Measurements from ENCODE around the gene ARPC5L.

The ARPC5L gene

DNA sequence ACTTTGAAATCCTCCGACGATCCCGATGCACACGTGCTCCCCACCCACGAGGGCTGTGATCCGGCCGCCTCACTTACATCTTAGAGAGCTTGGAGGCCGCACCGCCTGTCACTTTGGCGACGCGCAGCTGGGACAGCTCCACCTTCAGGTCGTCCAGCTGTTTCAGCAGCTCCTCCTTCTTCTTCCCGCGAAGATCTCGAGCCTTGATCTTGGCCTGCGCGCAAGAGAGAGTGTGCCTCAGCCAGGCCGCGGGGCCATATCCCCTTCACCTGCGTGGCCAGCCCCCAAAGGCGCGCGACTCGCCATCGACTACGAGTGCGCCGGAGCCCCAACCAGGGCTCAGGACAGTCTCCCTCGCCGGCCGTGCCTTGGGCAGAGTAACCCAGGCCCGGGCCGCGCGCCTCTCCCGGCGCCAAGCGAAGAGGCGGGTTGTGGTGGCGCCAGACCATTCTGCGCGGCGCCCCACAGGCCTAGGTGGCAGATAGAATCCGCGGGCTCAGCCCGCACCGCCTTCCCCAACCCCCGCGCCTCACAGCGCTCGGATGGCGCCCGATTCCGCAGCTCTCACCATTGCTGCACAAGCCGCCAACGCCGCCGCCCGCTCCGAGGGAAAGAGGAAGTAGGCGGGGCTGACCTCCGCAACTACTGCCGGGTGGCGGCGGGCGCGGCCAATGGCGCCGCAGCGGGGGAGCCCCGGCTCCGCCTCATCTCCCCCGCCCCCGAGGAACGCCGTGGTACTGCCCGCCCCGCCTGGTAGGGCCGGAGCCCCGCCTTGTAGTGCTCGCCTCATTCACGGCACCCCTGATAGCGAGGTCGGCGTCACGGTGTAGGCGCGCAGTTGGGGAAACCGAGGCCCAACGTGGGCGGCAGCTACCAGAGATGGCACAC is at the start of gene ARPC5L, which contains the start of gene RPL35:
Gene ARPC5L, plus strand, starts transcription at position 789 of the 888 bp plus-strand sequence. CDS start 7,161 bp downstream, outside the sequence.
Gene RPL35, minus strand, starts transcription at position 616 of the 888 bp plus-strand sequence. Its CDS starts 45 bp downstream, at position 571.
- H3K9ac ChIP-seq (ENCODE audit: low read depth, low read length, poor library complexity, severe bottlenecking): peak within 1 kb of the TSS; percentile 97
- 0 out of 2 replicates have a peak, but pooled peaks cover under 1% of the 10 kb centered on the region for H3F3A ChIP-seq (ENCODE audit: low read depth)
- peak within 1 kb of the TSS; percentile 97 for H3K4me3 ChIP-seq (ENCODE audit: low read length, poor library complexity, severe bottlenecking)
- H4K20me1 ChIP-seq (ENCODE audit: insufficient read depth, low read length, poor library complexity, severe bottlenecking): peaks cover 49% of the 10 kb centered on the region
- no peaks in the 10 kb centered on the region for H3K9me3 ChIP-seq (ENCODE audit: insufficient read depth, low read depth, low read length)
- peak within 1 kb of the TSS; percentile 100 for H3K4me2 ChIP-seq (ENCODE audit: low read depth, low read length, poor library complexity, severe bottlenecking)
- peak within 1 kb of the TSS; percentile 98 for H2AFZ ChIP-seq (ENCODE audit: low read length)
- peaks cover 25% of the 10 kb centered on the region for H3K4me1 ChIP-seq (ENCODE audit: insufficient read depth, low read length, poor library complexity, severe bottlenecking)
- no peaks in the 10 kb centered on the region for H3K9me2 ChIP-seq (replicated peaks; ENCODE audit: low read depth, low read length)
- peaks cover 43% of the 10 kb centered on the region for H3K36me3 ChIP-seq (ENCODE audit: insufficient read depth, low read length)
- TF ChIP-seq EZH2phosphoT487 (IDR thresholded peaks at IDR 0.05; ENCODE audit: borderline replicate concordance): no peak
- TF ChIP-seq, protein P1, sequence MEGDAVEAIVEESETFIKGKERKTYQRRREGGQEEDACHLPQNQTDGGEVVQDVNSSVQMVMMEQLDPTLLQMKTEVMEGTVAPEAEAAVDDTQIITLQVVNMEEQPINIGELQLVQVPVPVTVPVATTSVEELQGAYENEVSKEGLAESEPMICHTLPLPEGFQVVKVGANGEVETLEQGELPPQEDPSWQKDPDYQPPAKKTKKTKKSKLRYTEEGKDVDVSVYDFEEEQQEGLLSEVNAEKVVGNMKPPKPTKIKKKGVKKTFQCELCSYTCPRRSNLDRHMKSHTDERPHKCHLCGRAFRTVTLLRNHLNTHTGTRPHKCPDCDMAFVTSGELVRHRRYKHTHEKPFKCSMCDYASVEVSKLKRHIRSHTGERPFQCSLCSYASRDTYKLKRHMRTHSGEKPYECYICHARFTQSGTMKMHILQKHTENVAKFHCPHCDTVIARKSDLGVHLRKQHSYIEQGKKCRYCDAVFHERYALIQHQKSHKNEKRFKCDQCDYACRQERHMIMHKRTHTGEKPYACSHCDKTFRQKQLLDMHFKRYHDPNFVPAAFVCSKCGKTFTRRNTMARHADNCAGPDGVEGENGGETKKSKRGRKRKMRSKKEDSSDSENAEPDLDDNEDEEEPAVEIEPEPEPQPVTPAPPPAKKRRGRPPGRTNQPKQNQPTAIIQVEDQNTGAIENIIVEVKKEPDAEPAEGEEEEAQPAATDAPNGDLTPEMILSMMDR (conservative IDR thresholded peaks at IDR 0.05; ENCODE audit: low read length): peak; percentile 41
- H3K27me3 ChIP-seq (ENCODE audit: insufficient read depth, low read length, poor library complexity, severe bottlenecking): peaks cover 10% of the 10 kb centered on the region
- peaks cover 52% of the 10 kb centered on the region for H3K79me2 ChIP-seq (ENCODE audit: insufficient read depth, low read length)

DNA sequence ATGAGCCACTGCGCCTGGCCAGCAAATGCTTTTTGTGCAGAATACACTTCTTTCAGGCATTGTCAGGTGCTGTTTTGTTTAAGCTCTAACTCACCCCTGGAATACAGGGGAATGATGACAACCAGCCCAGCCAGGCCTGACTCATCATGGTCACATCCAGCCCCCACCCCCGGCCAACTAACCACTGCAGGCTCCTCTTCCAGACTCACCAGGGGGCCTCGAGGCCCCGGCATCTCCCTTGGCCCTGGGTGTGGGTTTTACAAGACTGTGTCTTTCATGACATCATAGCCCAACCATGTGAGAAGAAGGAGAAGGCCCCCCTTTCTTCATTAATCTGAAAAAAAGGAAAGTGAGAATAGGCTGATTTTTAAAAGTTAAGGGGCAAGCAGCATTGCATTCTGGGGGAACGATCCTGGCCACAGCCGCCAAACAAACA is 49.5 kb upstream of the ARPC5L start:
- Histone ChIP-seq H3K79me2 (ENCODE audit: insufficient read depth, low read length) (no peaks in the 10 kb centered on the region), H3F3A (ENCODE audit: low read depth) (no peaks in the 10 kb centered on the region), H4K20me1 (ENCODE audit: insufficient read depth, low read length, poor library complexity, severe bottlenecking) (no peaks in the 10 kb centered on the region), H3K36me3 (ENCODE audit: insufficient read depth, low read length) (no peaks in the 10 kb centered on the region), H3K27me3 (ENCODE audit: insufficient read depth, low read length, poor library complexity, severe bottlenecking) (no peaks in the 10 kb centered on the region), H3K4me3 (ENCODE audit: low read length, poor library complexity, severe bottlenecking) (no peak overlapping the region), H3K9me3 (ENCODE audit: insufficient read depth, low read depth, low read length) (no peaks in the 10 kb centered on the region), H3K4me1 (ENCODE audit: insufficient read depth, low read length, poor library complexity, severe bottlenecking) (no peaks in the 10 kb centered on the region), H3K9ac (ENCODE audit: low read depth, low read length, poor library complexity, severe bottlenecking) (no peak overlapping the region), H3K9me2 (replicated peaks; ENCODE audit: low read depth, low read length) (no peaks in the 10 kb centered on the region), H2AFZ (ENCODE audit: low read length) (no peak overlapping the region), H3K4me2 (ENCODE audit: low read depth, low read length, poor library complexity, severe bottlenecking) (no peak overlapping the region)
- TF ChIP-seq EZH2phosphoT487 (IDR thresholded peaks at IDR 0.05; ENCODE audit: borderline replicate concordance): no peak
- TF ChIP-seq, protein P1 (conservative IDR thresholded peaks at IDR 0.05; ENCODE audit: low read length): no peak

DNA sequence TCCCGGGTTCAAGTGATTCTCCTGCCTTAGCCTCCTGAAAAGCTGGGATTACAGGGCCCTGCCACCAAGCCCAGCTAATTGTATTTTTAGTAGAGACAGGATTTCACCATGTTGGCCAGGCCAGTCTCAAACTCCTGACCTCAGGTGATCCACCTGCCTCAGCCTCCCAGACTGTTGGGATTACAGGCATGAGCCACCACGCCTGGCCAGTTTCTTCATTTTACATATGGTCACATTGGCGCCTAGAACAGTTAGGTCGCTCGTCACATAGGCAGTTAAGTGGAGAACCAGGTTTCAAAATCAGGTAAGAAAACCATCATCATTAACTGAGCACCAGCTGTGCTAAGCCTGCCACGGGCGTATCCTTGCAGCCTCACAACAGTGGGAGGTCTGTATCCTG is 48.9 kb upstream of the ARPC5L start:
- no peak overlapping the region for H2AFZ ChIP-seq (ENCODE audit: low read length)
- H3K36me3 ChIP-seq (ENCODE audit: insufficient read depth, low read length): no peaks in the 10 kb centered on the region
- no peak overlapping the region for H3K9ac ChIP-seq (ENCODE audit: low read depth, low read length, poor library complexity, severe bottlenecking)
- H4K20me1 ChIP-seq (ENCODE audit: insufficient read depth, low read length, poor library complexity, severe bottlenecking): no peaks in the 10 kb centered on the region
- no peaks in the 10 kb centered on the region for H3K4me1 ChIP-seq (ENCODE audit: insufficient read depth, low read length, poor library complexity, severe bottlenecking)
- no peak overlapping the region for H3K4me2 ChIP-seq (ENCODE audit: low read depth, low read length, poor library complexity, severe bottlenecking)
- H3F3A ChIP-seq (ENCODE audit: low read depth): no peaks in the 10 kb centered on the region
- no peaks in the 10 kb centered on the region for H3K9me3 ChIP-seq (ENCODE audit: insufficient read depth, low read depth, low read length)
- H3K4me3 ChIP-seq (ENCODE audit: low read length, poor library complexity, severe bottlenecking): no peak overlapping the region
- no peaks in the 10 kb centered on the region for H3K27me3 ChIP-seq (ENCODE audit: insufficient read depth, low read length, poor library complexity, severe bottlenecking)
- TF ChIP-seq EZH2phosphoT487 (IDR thresholded peaks at IDR 0.05; ENCODE audit: borderline replicate concordance): no peak
- TF ChIP-seq, protein P1 (conservative IDR thresholded peaks at IDR 0.05; ENCODE audit: low read length): no peak
- H3K9me2 ChIP-seq (replicated peaks; ENCODE audit: low read depth, low read length): no peaks in the 10 kb centered on the region
- H3K79me2 ChIP-seq (ENCODE audit: insufficient read depth, low read length): no peaks in the 10 kb centered on the region

Measured in Loucy (cell line).